ENCODE measurements around the gene PLIN5. TPM values are rescaled to one million over a fixed set of nuclear protein-coding genes. Genes with fewer than 3 reads are reported as not detected.
A peak's percentile ranks its signal among the peaks of the same experiment; 100 is the strongest.

Gene PLIN5
- total and polyA plus RNA-seq, 12 donors, result 25.7 to 149 (median 45.7) TPM

DNA sequence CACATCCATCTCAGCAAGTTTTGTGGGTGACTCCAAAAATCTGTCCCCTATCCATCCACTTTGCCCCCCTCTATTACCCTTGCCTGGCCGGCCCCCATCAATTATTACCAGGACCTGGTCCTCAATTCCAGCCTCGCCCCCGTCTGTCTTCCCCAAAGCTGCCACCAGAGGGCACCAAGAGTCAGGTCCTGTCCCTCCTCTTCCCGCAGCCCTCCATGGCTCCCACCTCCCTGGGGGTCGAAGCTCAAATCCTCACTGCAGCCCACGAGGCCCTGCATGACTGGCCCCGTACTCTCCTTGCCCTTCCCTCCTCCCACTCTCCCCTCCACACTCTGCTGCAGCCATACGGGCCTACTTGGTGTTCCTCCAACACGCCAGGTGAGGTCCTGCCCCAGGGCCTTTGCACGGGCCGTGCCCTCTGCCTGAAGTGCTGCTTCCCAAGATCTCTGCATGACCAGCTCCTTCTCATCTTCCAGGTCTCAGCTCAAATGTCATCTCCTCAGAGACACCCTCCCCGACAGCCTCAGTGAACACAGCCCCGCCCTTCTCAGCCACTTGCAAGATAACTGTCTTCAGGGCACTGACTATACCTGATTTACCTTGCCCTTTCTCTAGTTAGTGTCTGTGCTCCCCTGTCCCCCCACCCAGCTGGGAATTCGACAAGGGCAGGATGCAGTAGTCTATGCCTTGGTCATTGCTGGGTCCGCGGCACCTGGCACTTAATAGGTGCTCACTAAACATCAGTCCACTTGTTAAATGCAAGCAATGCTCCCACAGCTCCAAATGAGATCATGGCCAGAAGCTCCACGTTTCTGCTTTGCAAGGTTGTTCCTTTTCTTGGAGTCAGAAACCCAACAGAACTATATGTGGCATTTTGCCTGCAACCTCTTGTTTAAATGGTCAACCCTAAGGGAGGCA, 41.3 kb upstream of the PLIN5 start:
- Histone ChIP-seq H3K27ac (peak overlapping the region; percentile 51 to 90 (median 84)), H3K36me3 (no peaks in the 10 kb centered on the region), H3K4me3 (no peak overlapping the region), H3K9me3 (no peaks in the 10 kb centered on the region), H3K27me3 (peaks cover 5 to 68% (median 41%) of the 10 kb centered on the region in 7 donors), H3K4me1 (peaks cover 0 to 42% (median 26%) of the 10 kb centered on the region in 9 donors)
- TF ChIP-seq, protein P1, sequence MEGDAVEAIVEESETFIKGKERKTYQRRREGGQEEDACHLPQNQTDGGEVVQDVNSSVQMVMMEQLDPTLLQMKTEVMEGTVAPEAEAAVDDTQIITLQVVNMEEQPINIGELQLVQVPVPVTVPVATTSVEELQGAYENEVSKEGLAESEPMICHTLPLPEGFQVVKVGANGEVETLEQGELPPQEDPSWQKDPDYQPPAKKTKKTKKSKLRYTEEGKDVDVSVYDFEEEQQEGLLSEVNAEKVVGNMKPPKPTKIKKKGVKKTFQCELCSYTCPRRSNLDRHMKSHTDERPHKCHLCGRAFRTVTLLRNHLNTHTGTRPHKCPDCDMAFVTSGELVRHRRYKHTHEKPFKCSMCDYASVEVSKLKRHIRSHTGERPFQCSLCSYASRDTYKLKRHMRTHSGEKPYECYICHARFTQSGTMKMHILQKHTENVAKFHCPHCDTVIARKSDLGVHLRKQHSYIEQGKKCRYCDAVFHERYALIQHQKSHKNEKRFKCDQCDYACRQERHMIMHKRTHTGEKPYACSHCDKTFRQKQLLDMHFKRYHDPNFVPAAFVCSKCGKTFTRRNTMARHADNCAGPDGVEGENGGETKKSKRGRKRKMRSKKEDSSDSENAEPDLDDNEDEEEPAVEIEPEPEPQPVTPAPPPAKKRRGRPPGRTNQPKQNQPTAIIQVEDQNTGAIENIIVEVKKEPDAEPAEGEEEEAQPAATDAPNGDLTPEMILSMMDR (IDR thresholded peaks at IDR 0.05), result peak; percentile 27 to 76 (median 70)
- intact Hi-C loops (cut with DNase I), result loop anchor here in 9 of 10 donors (1.0 to 10.0 kb wide), 5 partner anchors 59 to 219 kb away; partner anchors contain the start of genes TNFAIP8L1 (in 5 of the 9) and FEM1A (in 1 of the 9)
- DNase-seq (peak; percentile 67 to 80), ATAC-seq (peak; percentile 39 to 73 (median 56))
- WGBS, 2 donors, result 65 to 68% methylated on average over 17 of the region's 17 CpGs

DNA sequence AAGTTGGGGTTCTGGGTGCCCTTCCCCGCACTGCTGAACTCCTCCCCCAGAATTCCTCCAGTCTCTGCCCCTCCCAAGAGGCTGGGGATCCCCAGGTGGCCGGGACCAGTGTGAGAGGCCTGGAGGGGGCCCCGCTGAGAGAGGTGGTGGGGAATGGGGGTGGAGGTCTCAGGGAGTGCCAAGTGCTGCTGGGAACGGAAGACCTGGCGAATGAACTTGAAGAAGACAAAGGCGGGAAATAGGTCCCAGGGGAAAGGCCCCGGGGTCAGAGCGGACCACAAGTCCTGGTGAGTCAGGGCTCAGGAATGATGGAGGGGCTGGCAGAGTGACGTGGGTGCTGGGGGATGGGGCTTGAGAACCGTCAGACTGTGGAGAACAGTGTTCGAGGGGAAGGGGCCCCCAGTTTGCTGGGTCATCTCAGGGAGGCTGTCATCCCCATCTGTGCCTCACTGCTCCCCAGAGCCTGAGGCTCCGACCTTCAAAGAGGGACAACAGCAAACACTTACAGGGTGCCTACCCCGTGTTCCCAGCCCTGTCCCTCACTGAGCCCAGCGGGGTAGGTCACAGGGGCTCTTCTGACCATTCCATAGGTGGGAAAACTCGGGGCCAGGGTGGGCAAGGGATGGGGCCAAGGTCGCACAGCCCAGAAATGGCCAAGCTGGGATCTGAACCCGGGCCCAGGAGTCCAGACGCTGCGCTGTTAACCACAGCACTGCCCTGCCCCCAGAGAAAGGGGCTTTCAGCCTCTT, 40.4 kb upstream of the PLIN5 start:
- Histone ChIP-seq H3K9me3 (no peaks in the 10 kb centered on the region), H3K4me1 (peaks cover 0 to 39% (median 26%) of the 10 kb centered on the region in 9 donors), H3K4me3 (peak overlapping the region in 1 of 10 donors; percentile 5), H3K27me3 (peaks cover 3 to 59% (median 35%) of the 10 kb centered on the region in 7 donors), H3K36me3 (no peaks in the 10 kb centered on the region), H3K27ac (peak overlapping the region; percentile 51 to 90 (median 84))
- TF ChIP-seq, protein P1 (IDR thresholded peaks at IDR 0.05), result no peak
- DNase-seq, result peak; percentile 70 to 90
- 19 to 23% methylated on average over 19 of the region's 19 CpGs for whole genome bisulfite sequencing, 2 donors
- ATAC-seq, result peak; percentile 76 to 92 (median 87)
- intact Hi-C loops (cut with DNase I), result loop anchor here in 9 of 10 donors (1.0 to 10.0 kb wide), 5 partner anchors 59 to 219 kb away; partner anchors contain the start of genes TNFAIP8L1 (in 5 of the 9) and FEM1A (in 1 of the 9)

GRCh38 chr19:4573682-4574081, 38.7 kb upstream of the PLIN5 start:
- ATAC-seq (no peak), DNase-seq (no peak)
- intact Hi-C loops (cut with DNase I), result loop anchor here in 1 of 10 donors (10.0 kb wide), 1 partner anchor 221 kb away; the partner anchor contains the start of gene FEM1A
- Histone ChIP-seq H3K9me3 (no peaks in the 10 kb centered on the region), H3K4me1 (peaks cover 0 to 31% (median 26%) of the 10 kb centered on the region in 9 donors), H3K27ac (peak overlapping the region in 4 of 10 donors; percentile 51 to 90 (median 77)), H3K4me3 (no peak overlapping the region), H3K27me3 (peaks cover 0 to 42% (median 18%) of the 10 kb centered on the region in 7 donors), H3K36me3 (no peaks in the 10 kb centered on the region)
- TF ChIP-seq, protein P1 (IDR thresholded peaks at IDR 0.05), result no peak
- WGBS, 2 donors, result 82 to 84% methylated on average over 6 of the region's 6 CpGs
